GM19351 (cell line): ENCODE results near the gene NOL9.
"Not testable (repeated sequence)": the region's sequence is repeated elsewhere in the genome, so short reads cannot be mapped to it uniquely, and the experiment has no call there.

Source experiments
- ATAC-seq: cut with Tn5 transposase; IDR thresholded peaks from one replicate; pipeline ENCODE4 v1.9.1; 2021; ENCODE audit warnings: mild to moderate bottlenecking, moderate library complexity; ENCODE audit not compliant: unreplicated experiment

The NOL9 gene

GRCh38 chr1:6574025-6574620 lies 19.8 kb upstream of the NOL9 start:
- no peak for ATAC-seq

- no peak for ATAC-seq
These were observed 18.5 kb upstream of the NOL9 start for GRCh38 chr1:6572653-6573383.

- no peak for ATAC-seq
These were observed 16.7 kb upstream of the NOL9 start for GRCh38 chr1:6570987-6571386.

DNA sequence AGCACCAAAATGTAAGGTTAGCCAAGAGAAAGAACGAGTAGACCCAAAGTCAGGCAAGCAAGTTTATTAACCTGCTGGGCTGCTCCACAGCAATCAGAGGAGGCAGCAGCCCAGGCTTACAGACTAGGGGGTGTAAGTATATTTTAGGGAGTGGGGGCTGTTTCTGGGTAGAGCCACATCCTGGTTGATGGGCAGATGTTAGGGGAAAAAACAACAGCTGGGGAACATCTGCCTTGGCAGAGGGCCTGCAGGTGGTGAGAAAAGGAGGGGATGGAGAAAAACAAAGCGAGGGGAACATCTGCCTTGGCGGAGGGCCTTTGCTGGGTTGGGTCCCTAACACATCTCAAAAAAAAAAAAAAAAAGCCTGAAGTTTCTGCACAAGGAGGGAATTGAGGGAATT lies 15.8 kb upstream of the NOL9 start:
- ATAC-seq: no peak

- ATAC-seq: no peak
These were observed 14.7 kb upstream of the NOL9 start for GRCh38 chr1:6569033-6569432.

GRCh38 chr1:6560267-6560666 lies 6.0 kb upstream of the NOL9 start:
- ATAC-seq: no peak

- not testable (repeated sequence) for ATAC-seq
These were observed 4.8 kb upstream of the NOL9 start for GRCh38 chr1:6559161-6559560.

GRCh38 chr1:6557597-6557996 lies 3.3 kb upstream of the NOL9 start:
- ATAC-seq: no peak

- ATAC-seq: no peak
These were observed 830 bp upstream of the NOL9 start, which contains the start of gene TAS1R1 for GRCh38 chr1:6554907-6555778. Gene TAS1R1 (plus strand): TSS chr1:6555307. CDS start chr1:6555374, 67 bp downstream.

DNA sequence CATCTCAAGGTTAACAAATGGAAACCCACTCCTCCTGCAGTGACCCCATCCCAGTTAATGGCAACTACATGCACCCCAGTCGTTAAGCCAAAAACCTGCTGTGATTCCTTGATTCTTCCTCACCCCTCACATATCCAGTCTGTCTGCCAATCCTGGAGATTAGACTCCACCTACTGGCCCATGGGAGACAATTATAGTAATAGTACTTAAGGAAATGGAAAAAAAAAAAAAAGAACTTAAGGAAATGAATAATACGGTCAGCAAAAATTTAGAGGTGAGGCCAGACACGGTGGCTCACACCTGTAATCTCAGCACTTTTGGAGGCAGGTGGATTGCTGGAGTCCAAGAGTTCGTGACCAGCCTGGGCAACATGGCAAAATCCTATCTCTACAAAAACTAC lies 7.0 kb downstream of the NOL9 start:
- ATAC-seq: no peak

GRCh38 chr1:6546326-6546725 lies 8.0 kb downstream of the NOL9 start:
- ATAC-seq: no peak

GRCh38 chr1:6545276-6546112 lies 8.8 kb downstream of the NOL9 start:
- ATAC-seq: no peak

- no peak for ATAC-seq
These were observed 9.5 kb downstream of the NOL9 start for GRCh38 chr1:6544831-6545230.

- no peak for ATAC-seq
These were observed 15.4 kb downstream of the NOL9 start for GRCh38 chr1:6538956-6539355.

- no peak for ATAC-seq
These were observed 18.0 kb downstream of the NOL9 start for GRCh38 chr1:6536291-6536690.

- no peak for ATAC-seq
These were observed 19.1 kb downstream of the NOL9 start for GRCh38 chr1:6535214-6535613.

DNA sequence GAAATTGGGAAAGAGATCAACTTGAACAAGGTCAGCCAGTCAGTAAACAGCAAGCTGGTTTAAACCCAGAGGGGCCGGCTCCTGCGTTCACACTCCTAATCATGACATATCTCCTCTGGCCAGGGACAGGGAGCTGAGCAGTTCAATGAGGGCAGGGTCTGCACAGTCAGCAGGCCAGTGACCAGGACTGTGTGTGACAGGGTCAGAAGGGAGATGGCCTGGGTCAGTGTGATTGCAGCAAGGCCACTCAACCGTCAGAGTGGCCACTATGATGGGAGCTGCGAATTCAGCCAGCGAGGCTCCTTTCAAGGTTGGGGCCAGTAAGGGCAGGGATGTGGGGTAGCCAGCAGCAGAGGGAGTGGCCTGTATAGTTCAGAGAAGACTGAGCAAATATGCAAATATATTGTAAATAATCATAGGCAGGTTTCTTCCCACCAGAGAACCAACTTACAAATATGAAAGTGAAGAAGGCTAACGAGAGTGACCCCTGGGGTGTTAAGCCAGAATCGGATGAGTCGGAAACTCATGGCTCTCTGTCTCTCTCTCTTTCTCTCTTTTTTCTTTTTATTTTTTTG lies 20.0 kb downstream of the NOL9 start:
- no peak for ATAC-seq

DNA sequence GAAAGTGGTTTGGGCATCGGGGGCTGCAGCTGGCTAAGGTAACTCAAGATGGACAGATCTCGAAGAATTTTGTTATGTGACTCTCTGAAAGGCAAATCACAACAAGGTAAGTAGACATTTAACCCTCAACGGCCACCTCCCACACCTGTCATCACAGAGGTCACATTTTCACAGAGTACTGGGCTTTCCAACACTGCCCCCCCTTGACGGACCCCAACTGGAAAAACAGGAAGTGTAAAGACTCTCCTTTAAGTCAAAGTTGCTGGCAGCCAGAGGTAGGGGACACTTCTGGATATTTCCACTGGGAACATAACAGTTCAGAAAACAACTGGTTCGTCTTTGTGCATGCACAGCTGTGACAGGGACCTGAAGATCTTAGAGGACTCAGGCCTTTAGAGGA lies 22.3 kb downstream of the NOL9 start:
- ATAC-seq: no peak

DNA sequence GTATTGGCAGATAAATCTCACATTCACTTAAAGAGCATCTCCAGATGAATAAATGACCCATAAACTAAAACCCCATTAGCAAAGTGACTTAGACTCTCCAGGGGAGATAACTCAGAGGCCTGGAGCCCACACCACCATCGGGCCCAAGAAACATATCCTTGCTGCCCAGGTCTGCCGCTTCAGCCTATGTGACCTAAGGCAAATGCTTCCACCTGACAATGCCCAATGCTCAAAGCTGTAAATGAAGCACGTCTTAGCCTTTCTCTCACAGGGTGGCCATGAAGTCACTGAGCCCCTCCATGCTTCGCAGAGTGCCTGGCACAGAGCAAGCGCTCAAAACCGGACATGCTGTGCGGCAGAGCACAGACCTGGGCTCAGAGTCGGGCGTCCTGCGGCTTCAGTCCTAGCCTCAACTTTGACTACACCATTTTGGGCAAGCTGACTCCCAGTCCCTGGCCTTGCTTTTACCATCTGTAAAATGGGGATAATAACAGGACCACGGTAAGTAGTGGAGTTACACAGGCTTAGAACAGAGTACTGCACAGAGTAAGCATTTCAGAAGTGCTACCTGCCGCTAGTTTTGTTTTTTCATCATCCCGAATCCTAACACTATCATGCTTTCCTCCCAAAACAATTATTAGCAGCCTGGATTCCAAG lies 23.7 kb downstream of the NOL9 start:
- ATAC-seq: no peak

DNA sequence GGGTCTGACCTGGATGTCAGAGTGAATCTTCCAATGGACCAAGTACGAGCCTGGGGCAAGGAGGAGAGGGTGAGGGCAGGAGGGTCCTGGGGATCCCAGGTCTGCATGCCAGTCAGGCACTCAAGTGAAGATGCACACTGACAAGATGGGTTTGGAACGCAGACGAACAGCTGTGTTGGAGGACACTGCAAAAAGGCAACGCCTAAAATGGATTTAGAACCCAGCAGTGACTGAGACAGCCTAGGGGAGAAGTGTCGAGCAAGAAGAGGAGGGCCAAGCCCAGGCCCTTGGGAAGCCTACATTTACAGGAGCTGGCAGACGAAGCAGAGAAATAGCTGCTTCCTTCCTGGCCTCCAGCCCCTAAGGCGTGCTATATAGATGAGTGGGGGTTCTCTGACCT lies 25.8 kb downstream of the NOL9 start:
- ATAC-seq: no peak
